H9 (cell line): Measurements from ENCODE around the gene TAS2R10. TPM values are rescaled to one million over a fixed set of nuclear protein-coding genes. Genes with fewer than 3 reads are reported as not detected.

ENCODE experiments used
- DNase-seq: peaks from one replicate; pipeline ENCODE4 v3.0.0-alpha.2; 2017
- H2AFZ ChIP-seq: one replicate; pipeline ENCODE4 v1.6.1; 2013; ENCODE audit warnings: mild to moderate bottlenecking, low read length, control low read depth, moderate library complexity
- H2AK5ac ChIP-seq: 2 replicates; pipeline ENCODE4 v1.6.1; 2013; ENCODE audit warnings: low read length, control low read depth, mixed read lengths; ENCODE audit not compliant: insufficient read length
- H2BK120ac ChIP-seq: one replicate; pipeline ENCODE4 v1.6.1; 2013; ENCODE audit warnings: low read depth, mild to moderate bottlenecking, low read length, control low read depth, inconsistent platforms; ENCODE audit not compliant: poor library complexity, severe bottlenecking
- H2BK12ac ChIP-seq: 2 replicates; pipeline ENCODE4 v1.6.1; 2013; ENCODE audit warnings: low read length, control low read depth, mixed read lengths, low read depth; ENCODE audit not compliant: insufficient read length
- H2BK15ac ChIP-seq: 2 replicates; pipeline ENCODE4 v1.6.1; 2013; ENCODE audit warnings: low read depth, low read length, control low read depth
- H2BK20ac ChIP-seq: one replicate; pipeline ENCODE4 v1.6.1; 2013; ENCODE audit warnings: low read depth, mild to moderate bottlenecking, low read length, control low read depth, inconsistent platforms; ENCODE audit not compliant: poor library complexity, severe bottlenecking
- H2BK5ac ChIP-seq: 2 replicates; pipeline ENCODE4 v1.6.1; 2013; ENCODE audit warnings: low read length, control low read depth, mixed read lengths; ENCODE audit not compliant: insufficient read length
- H3K14ac ChIP-seq: 2 replicates; pipeline ENCODE4 v1.6.1; 2013; ENCODE audit warnings: low read length, control low read depth; ENCODE audit not compliant: insufficient read depth
- H3K18ac ChIP-seq: 2 replicates; pipeline ENCODE4 v1.6.1; 2013; ENCODE audit warnings: low read depth, mild to moderate bottlenecking, mixed read lengths, low read length, control low read depth; ENCODE audit not compliant: insufficient read length
- H3K23ac ChIP-seq: 2 replicates; pipeline ENCODE4 v1.6.1; 2013; ENCODE audit warnings: low read length, control low read depth, mixed read lengths, low read depth; ENCODE audit not compliant: insufficient read length
- H3K23me2 ChIP-seq: 2 replicates; pipeline ENCODE4 v1.6.1; 2013; ENCODE audit warnings: low read depth, mild to moderate bottlenecking, mixed read lengths, low read length, control low read depth; ENCODE audit not compliant: insufficient read length, poor library complexity, severe bottlenecking
- H3K27ac ChIP-seq: 2 replicates; pipeline ENCODE4 v1.5.1; 2013; ENCODE audit warnings: low read length, control low read depth, mixed read lengths, low read depth; ENCODE audit not compliant: insufficient read length
- H3K27me3 ChIP-seq: 2 replicates; pipeline ENCODE4 v1.6.1; 2013; ENCODE audit warnings: low read length, control low read depth, inconsistent platforms; ENCODE audit not compliant: insufficient read depth
- H3K4ac ChIP-seq: 2 replicates; pipeline ENCODE4 v1.6.1; 2013; ENCODE audit warnings: low read depth, mild to moderate bottlenecking, control low read depth, inconsistent platforms, low read length, moderate library complexity
- H3K4me1 ChIP-seq: 2 replicates; pipeline ENCODE4 v1.6.1; 2013; ENCODE audit warnings: low read length, control low read depth, inconsistent platforms; ENCODE audit not compliant: insufficient read depth
- H3K4me2 ChIP-seq: 2 replicates; pipeline ENCODE4 v1.6.1; 2013; ENCODE audit warnings: low read length, control low read depth, mixed read lengths; ENCODE audit not compliant: insufficient read length, insufficient read depth
- H3K56ac ChIP-seq: 2 replicates; pipeline ENCODE4 v1.6.1; 2013; ENCODE audit warnings: low read depth, mild to moderate bottlenecking, mixed read lengths, low read length, control low read depth; ENCODE audit not compliant: insufficient read length
- H3K79me1 ChIP-seq: 2 replicates; pipeline ENCODE4 v1.6.1; 2013; ENCODE audit warnings: low read depth, mild to moderate bottlenecking, moderate library complexity, low read length, control low read depth, inconsistent platforms; ENCODE audit not compliant: insufficient read depth, poor library complexity, severe bottlenecking
- H3K79me2 ChIP-seq: 2 replicates; pipeline ENCODE4 v1.6.1; 2013; ENCODE audit warnings: low read length, control low read depth, inconsistent platforms; ENCODE audit not compliant: insufficient read depth
- H3K9ac ChIP-seq: 2 replicates; pipeline ENCODE4 v1.6.1; 2013; ENCODE audit warnings: low read length, control low read depth, mixed read lengths; ENCODE audit not compliant: insufficient read length; ENCODE audit errors: extremely low read depth
- H3K9me3 ChIP-seq: one replicate; pipeline ENCODE4 v1.6.1; 2013; ENCODE audit warnings: low read depth, low read length, inconsistent platforms; ENCODE audit not compliant: control insufficient read depth
- H3T11ph ChIP-seq: one replicate; pipeline ENCODE4 v1.6.1; 2013; ENCODE audit warnings: mild to moderate bottlenecking, low read length, control low read depth, inconsistent platforms
- H4K20me1 ChIP-seq: one replicate; pipeline ENCODE4 v1.6.1; 2013; ENCODE audit not compliant: control insufficient read depth, insufficient read length, insufficient read depth
- H4K5ac ChIP-seq: 2 replicates; pipeline ENCODE4 v1.6.1; 2013; ENCODE audit warnings: low read depth, mild to moderate bottlenecking, mixed read lengths, low read length, control low read depth; ENCODE audit not compliant: insufficient read length
- H4K8ac ChIP-seq: replicated peaks from 2 replicates; pipeline ENCODE4 v1.6.1; 2013; ENCODE audit warnings: low read length, control low read depth, mixed read lengths, low read depth; ENCODE audit not compliant: insufficient read length
- H4K91ac ChIP-seq: 2 replicates; pipeline ENCODE4 v1.6.1; 2013; ENCODE audit warnings: low read depth, mild to moderate bottlenecking, moderate library complexity, mixed read lengths, low read length, control low read depth; ENCODE audit not compliant: insufficient read length
- H3K27ac Mint-ChIP-seq, 3 experiments: 2 replicates in 2 of 3; 3 replicates in 1 of 3; pipeline ENCODE4 v1.8.0; 2020 to 2021; ENCODE audit warnings: mixed read lengths in 3 of 3, mild to moderate bottlenecking in 1 of 3, moderate library complexity in 1 of 3
- H3K27me3 Mint-ChIP-seq: 2 replicates; pipeline ENCODE4 v1.8.0; 2021; ENCODE audit warnings: low read depth, mild to moderate bottlenecking, moderate library complexity, mixed read lengths
- H3K36me3 Mint-ChIP-seq, 3 experiments: 2 replicates in 2 of 3; 3 replicates in 1 of 3; pipeline ENCODE4 v1.8.0; 2020 to 2021; ENCODE audit warnings: low read depth in 3 of 3, mixed read lengths in 3 of 3; ENCODE audit not compliant: insufficient read depth in 1 of 3
- H3K4me1 Mint-ChIP-seq, 2 experiments: 2 replicates each; pipeline ENCODE4 v1.8.0; 2020; ENCODE audit warnings: mixed read lengths in 2 of 2
- H3K4me3 Mint-ChIP-seq, 2 experiments: 2 replicates in 1 of 2; 3 replicates in 1 of 2; pipeline ENCODE4 v1.8.0; 2020 to 2021; ENCODE audit warnings: mild to moderate bottlenecking in 2 of 2, mixed read lengths in 2 of 2, moderate library complexity in 1 of 2
- H3K9me3 Mint-ChIP-seq, 2 experiments: 2 replicates in 1 of 2; 3 replicates in 1 of 2; pipeline ENCODE4 v1.8.0; 2020; ENCODE audit warnings: mild to moderate bottlenecking in 2 of 2, mixed read lengths in 2 of 2, moderate library complexity in 1 of 2
- CTCF ChIP-seq: fragments of 200-600 bp; sonication (generic); conservative IDR thresholded peaks from 3 replicates; pipeline ENCODE4 v1.8.0; 2021; ENCODE audit warnings: antibody characterized with exemption, mild to moderate bottlenecking
- WGBS: extraction: QIAGEN DNeasy Blood & Tissue Kit; methylation state at CpG from one replicate; pipeline ENCODE4 v1.1.7; 2013; ENCODE audit warnings: missing lambda C conversion rate, low lambda C conversion rate, mixed read lengths; ENCODE audit not compliant: insufficient read length; ENCODE audit errors: extremely low coverage; 5-methylcytosine and 5-hydroxymethylcytosine counted together
- total RNA-seq: library from RNA; stranded (reverse); gene quantifications from 2 replicates; pipeline ENCODE4 v1.2.1, GENCODE V29; 2021

TAS2R10 gene
- total RNA-seq, 1 experiment from 2014 or later, result 0.22 TPM

DNA sequence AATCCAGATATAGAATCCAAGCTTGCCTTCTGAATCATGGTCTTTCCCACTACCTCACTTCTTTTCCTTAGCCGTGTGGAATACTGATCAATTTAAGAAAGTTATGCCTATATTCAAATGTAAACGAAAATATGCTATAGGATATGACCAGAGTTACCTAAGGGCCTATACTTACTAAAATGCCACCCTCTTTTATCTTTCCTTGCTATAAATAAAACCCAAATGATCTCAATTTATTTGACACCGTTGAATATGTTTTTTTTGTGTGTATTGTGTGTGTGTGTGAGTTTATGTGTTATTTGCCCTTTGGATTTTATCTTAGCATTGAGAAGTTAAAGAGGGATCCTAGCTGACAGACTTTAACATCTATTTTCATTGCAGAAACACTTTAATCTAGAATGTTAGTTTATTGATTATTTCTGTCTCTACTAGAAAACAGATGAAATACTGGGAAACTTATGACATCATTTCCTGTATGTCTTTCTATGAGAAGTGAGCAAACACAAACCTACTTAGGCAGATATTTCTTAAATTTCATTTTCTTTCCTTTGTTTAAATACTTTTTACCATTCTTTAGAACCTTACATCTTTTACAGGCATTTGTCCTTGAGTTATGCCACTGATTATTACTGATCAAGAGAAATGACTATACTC lies 14.1 kb downstream of the TAS2R10 start:
- Histone ChIP-seq H4K8ac (no peak overlapping the region), H3K79me1 (no peaks in the 10 kb centered on the region), H2AFZ (no peak overlapping the region), H2BK20ac (no peak overlapping the region), H2BK120ac (no peak overlapping the region), H4K5ac (no peak overlapping the region), H4K91ac (no peak overlapping the region), H3K27ac (no peak overlapping the region), H3K27me3 (no peaks in the 10 kb centered on the region), H2AK5ac (no peak overlapping the region), H3K18ac (no peak overlapping the region), H3K79me2 (no peaks in the 10 kb centered on the region), H3K9ac (no peak overlapping the region), H3K4me2 (no peak overlapping the region), H3K4ac (no peak overlapping the region), H3K23me2 (no peaks in the 10 kb centered on the region), H3K14ac (no peak overlapping the region), H3T11ph (no peak overlapping the region), H2BK12ac (no peak overlapping the region), H3K9me3 (no peaks in the 10 kb centered on the region), H3K56ac (no peak overlapping the region), H3K4me1 (no peaks in the 10 kb centered on the region), H3K23ac (no peak overlapping the region), H2BK15ac (no peak overlapping the region), H2BK5ac (no peak overlapping the region), H4K20me1 (no peaks in the 10 kb centered on the region)
- no peak overlapping the region for H3K27ac Mint-ChIP-seq
- no peaks in the 10 kb centered on the region for H3K36me3 Mint-ChIP-seq
- no peak for TF ChIP-seq CTCF
- no peaks in the 10 kb centered on the region for H3K27me3 Mint-ChIP-seq
- peaks cover 10 to 15% of the 10 kb centered on the region in 2 experiments for H3K4me1 Mint-ChIP-seq
- no CpG with 5 or more reads among the region's 3 CpGs for WGBS
- no peaks in the 10 kb centered on the region; a peak in 1 of 5 replicates for H3K9me3 Mint-ChIP-seq
- no peak overlapping the region for H3K4me3 Mint-ChIP-seq
- no peak for DNase-seq
